ENCODE data around the gene HOXA2. TPM values are rescaled to one million over a fixed set of nuclear protein-coding genes. Genes with fewer than 3 reads are reported as not detected.

Gene HOXA2
- total and polyA plus RNA-seq, 2 of the 8 experiments (the other 6 are each of a cell fraction or from before 2014, with no cell fraction given), result not detected

DNA sequence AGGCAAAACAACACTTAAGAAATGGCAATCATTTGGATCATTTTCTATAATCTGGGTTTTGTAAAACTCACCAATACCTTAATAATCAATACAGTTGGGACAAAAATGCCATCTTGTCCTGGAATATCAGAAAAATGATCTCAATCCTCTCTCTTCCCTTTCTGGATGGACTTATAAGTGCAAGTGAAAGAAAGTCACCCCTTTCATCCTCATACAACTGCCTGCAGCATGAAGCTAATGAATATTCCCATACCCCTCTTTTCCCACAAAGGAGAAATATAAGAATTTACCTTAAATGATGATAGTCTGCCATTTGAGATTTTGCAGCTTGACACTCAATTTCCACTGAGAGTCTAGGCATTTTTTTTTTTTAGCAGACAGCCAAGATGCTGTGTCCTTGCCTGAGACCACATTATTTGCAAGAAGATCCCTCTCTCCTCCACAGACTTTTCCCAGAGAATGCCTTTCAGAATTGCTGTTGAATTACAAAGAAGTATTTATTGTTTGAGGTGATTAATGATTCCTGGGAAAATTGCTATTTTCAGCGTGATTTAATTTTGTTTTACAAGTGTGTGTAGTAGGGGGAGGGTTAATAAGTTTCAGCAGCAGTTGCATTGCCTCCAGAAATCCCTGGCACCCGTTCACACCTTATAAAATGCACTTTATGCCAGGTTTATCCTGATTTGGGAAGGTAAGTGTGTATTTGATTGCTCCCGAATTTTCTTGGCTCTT, 24.3 kb upstream of the HOXA2 start (continued):
- TF ChIP-seq NRF1 (IDR thresholded peaks at IDR 0.05; ENCODE audit: low read depth, low read length) (no peak), SUZ12 (IDR thresholded peaks at IDR 0.05; ENCODE audit: low read length) (no peak), ASH2L (IDR thresholded peaks at IDR 0.05; ENCODE audit: low read length) (no peak), EGR1 (IDR thresholded peaks at IDR 0.05; ENCODE audit: borderline replicate concordance, low read depth, low read length) (no peak), RBBP5 (IDR thresholded peaks at IDR 0.05; ENCODE audit: borderline replicate concordance, low read depth, low read length) (no peak), POLR2A (IDR thresholded peaks at IDR 0.05; ENCODE audit: control extremely low read depth in 1 of 2, low read depth in 2 of 2, low read length in 2 of 2) (no peak), PHF8 (conservative IDR thresholded peaks at IDR 0.05; ENCODE audit: low read depth, low read length) (no peak)
